NCI-H1105 (cell line): ENCODE measurements around the gene BTF3L4.

ENCODE experiments used
- DNase-seq: peaks from one replicate; lab custom pipeline; 2025; lab: John Stamatoyannopoulos, UW

Gene BTF3L4

GRCh38 chr1:52123622-52124021, 67.5 kb downstream of the BTF3L4 start:
- DNase-seq: no peak

GRCh38 chr1:52125736-52126359, 69.8 kb downstream of the BTF3L4 start:
- DNase-seq: no peak

DNA sequence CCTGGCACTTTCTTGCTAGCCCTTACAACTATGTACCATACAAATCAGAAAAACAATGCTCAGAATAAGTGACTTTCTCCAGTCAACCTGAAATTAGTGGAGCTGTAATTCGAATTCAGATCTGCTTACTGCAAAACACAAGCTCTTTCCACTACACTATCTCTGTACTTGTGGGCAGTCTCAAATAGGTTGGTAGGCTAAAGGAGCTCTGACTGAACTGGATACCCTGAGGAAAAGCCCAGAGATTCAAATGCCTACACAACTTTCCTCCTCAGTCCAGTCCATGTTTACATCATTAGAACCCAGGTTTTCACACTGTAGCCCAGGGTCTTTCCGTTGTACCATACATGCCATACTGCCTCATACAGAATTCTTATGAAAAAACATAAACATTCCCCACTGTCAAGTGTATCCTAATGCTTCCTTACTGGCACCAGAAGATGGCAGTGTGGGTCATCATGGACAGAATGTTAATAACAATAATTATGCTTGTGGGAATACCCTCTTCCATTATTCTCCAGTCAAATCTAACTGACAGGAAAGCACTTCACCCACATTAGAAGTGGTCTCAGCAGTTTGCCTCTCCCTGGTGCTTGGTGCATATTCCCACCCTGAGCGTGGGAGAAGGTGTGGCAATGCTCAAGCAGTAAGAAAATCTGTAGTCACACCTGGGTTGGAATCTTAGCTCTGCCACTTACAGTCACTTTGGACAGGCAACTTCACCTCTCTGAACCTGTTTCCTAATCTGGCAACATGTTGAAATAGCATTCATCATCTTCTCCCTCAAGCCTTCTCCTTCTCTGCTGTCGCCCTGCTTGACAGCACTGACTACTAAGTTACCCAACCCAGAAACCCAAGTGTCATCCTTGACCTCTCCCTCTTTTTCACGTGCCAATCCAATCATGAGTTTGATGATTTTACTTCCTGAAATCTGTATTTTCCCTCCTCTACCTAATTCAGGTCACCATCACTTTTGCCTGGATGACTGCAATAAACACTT, 71.4 kb downstream of the BTF3L4 start:
- DNase-seq: peak; percentile 58

DNA sequence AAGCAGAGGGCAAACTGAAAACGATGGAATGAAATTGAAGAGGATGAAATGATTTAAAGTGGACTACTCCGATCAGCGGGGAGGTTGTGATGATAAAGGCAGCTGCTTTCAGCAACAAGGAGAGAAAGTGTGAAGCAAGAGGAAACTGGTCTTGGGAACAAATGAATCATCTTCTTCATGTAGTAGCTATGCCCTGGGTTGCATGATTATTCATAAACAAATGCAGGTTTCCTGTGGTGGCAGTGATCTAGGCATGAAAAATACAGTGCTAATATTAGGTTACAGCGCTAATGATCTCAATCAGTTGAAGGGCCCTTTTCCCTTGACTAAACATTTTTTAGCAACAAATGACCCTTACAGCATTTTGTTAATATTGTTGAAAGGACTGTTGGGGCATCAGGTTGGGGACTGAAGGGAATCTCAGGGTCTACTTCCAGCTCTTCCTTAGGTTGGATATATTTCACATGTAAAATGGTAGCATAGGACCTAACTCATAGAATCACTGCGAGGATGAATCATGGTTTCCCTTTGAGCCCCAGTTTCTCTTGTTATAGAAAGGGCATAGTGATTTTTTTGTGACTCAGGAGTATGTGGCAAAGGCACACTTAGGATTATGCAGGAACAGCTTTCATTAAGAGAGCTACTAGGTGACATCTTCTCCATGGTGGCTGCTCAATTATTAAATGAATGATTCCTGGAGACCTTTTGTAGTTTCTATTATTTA, 83.9 kb downstream of the BTF3L4 start:
- DNase-seq: no peak
